Tibial nerve (tissue), 3 donors: ENCODE measurements around the gene SPTBN1.

Source experiments
- CTCF ChIP-seq, 5 experiments: fragments of 200-600 bp in 3 of 5; fragments of 450-650 bp in 2 of 5; sonication (generic) in 3 of 5; IDR thresholded peaks; one replicate each; pipeline ENCODE4 v1.5.1; 2016 to 2019; ENCODE audit warnings: antibody characterized with exemption in 5 of 5, mild to moderate bottlenecking in 3 of 5, moderate library complexity in 2 of 5
- POLR2A ChIP-seq, 2 donors: fragments of 450-650 bp; IDR thresholded peaks; one replicate each; pipeline ENCODE4 v1.6.1; 2017; ENCODE audit warnings: antibody characterized with exemption in 2 of 2, mild to moderate bottlenecking in 2 of 2, moderate library complexity in 2 of 2

- TF ChIP-seq CTCF (IDR thresholded peaks at IDR 0.05) (no peak), POLR2A (IDR thresholded peaks at IDR 0.05) (no peak)
Measured at GRCh38 chr2:54610700-54611099, 154.6 kb downstream of the SPTBN1 start.
